ENCODE measurements around the gene DBN1. TPM values are rescaled to one million over a fixed set of nuclear protein-coding genes. Genes with fewer than 3 reads are reported as not detected.

Gene DBN1
- total RNA-seq, 6 experiments from 2014 or later = 346 to 394 (median 358) TPM

GRCh38 chr5:177472460-177473442, 683 bp downstream of the DBN1 start:
- Mint-ChIP-seq H3K4me3 (peak overlapping the region; percentile 92), H3K27me3 (ENCODE audit: insufficient read depth) (peaks cover 43% of the 10 kb centered on the region), H3K4me1 (ENCODE audit: low read depth) (peaks cover 75% of the 10 kb centered on the region), H3K36me3 (ENCODE audit: low read depth) (peaks cover 14% of the 10 kb centered on the region), H3K9me3 (peaks cover 3% of the 10 kb centered on the region; the same call in 1 of the 2 replicates), H3K27ac (peak overlapping the region; percentile 97)
- no peak for TF ChIP-seq CTCF (IDR thresholded peaks at IDR 0.05)
- DNase-seq = no peak

GRCh38 chr5:177471610-177472356, 1.7 kb downstream of the DBN1 start:
- peaks cover 36% of the 10 kb centered on the region for H3K27me3 Mint-ChIP-seq (ENCODE audit: insufficient read depth)
- DNase-seq = peak; percentile 79
- H3K36me3 Mint-ChIP-seq (ENCODE audit: low read depth) = peaks cover 14% of the 10 kb centered on the region
- no peaks in the 10 kb centered on the region for H3K9me3 Mint-ChIP-seq
- peak overlapping the region; percentile 97 for H3K27ac Mint-ChIP-seq
- H3K4me3 Mint-ChIP-seq = peak overlapping the region; percentile 92
- H3K4me1 Mint-ChIP-seq (ENCODE audit: low read depth) = peaks cover 71% of the 10 kb centered on the region
- peak; percentile 7; the same call in 1 of the 2 replicates for TF ChIP-seq CTCF (IDR thresholded peaks at IDR 0.05)

- H3K27me3 Mint-ChIP-seq (ENCODE audit: insufficient read depth) = peaks cover 29% of the 10 kb centered on the region
- peaks cover 64% of the 10 kb centered on the region for H3K4me1 Mint-ChIP-seq (ENCODE audit: low read depth)
- H3K4me3 Mint-ChIP-seq = peak overlapping the region; percentile 92
- peaks cover 18% of the 10 kb centered on the region for H3K36me3 Mint-ChIP-seq (ENCODE audit: low read depth)
- peak; percentile 33; the same call in 1 of the 2 replicates for TF ChIP-seq CTCF (IDR thresholded peaks at IDR 0.05)
- no peaks in the 10 kb centered on the region for H3K9me3 Mint-ChIP-seq
- peak; percentile 86 for DNase-seq
- H3K27ac Mint-ChIP-seq = peak overlapping the region; percentile 97
Measured at GRCh38 chr5:177470759-177471536, 2.5 kb downstream of the DBN1 start.

GRCh38 chr5:177469750-177470525, 3.5 kb downstream of the DBN1 start:
- H3K36me3 Mint-ChIP-seq (ENCODE audit: low read depth) = peaks cover 28% of the 10 kb centered on the region
- H3K9me3 Mint-ChIP-seq = no peaks in the 10 kb centered on the region
- peaks cover 20% of the 10 kb centered on the region for H3K27me3 Mint-ChIP-seq (ENCODE audit: insufficient read depth)
- H3K27ac Mint-ChIP-seq = peak overlapping the region; percentile 97
- peak overlapping the region; percentile 92 for H3K4me3 Mint-ChIP-seq
- H3K4me1 Mint-ChIP-seq (ENCODE audit: low read depth) = peaks cover 55% of the 10 kb centered on the region
- no peak for DNase-seq
- no peak for TF ChIP-seq CTCF (IDR thresholded peaks at IDR 0.05)

Data from HFFc6 (cell line).